GM21360 (cell line): ENCODE results near the gene RAI1.

Experiments
- ATAC-seq: cut with Tn5 transposase; IDR thresholded peaks from one replicate; pipeline ENCODE4 v1.9.1; 2021; ENCODE audit warnings: mild to moderate bottlenecking, moderate library complexity; ENCODE audit not compliant: unreplicated experiment

The RAI1 gene

GRCh38 chr17:17824783-17825614, 143.7 kb downstream of the RAI1 start:
- ATAC-seq = no peak

DNA sequence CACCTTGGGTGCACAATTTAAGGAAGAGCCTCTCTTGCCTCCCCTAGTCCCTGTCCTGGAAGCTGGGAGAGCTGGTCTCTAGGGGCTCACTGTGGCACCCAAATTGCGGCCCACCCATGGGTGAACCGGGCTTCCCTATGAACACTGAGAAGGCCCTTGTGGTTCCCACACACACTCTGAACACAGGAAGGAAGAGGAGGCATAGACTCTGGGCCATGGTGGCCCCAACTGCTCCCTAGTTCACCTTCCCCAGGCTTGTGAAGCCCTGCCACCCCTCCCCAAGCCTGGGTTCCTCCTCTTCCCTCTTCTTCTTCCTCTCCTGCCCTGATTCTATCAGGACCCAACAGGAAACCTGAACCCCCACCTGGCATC, 145.1 kb downstream of the RAI1 start:
- ATAC-seq = no peak

GRCh38 chr17:17826942-17827785, 145.9 kb downstream of the RAI1 start:
- ATAC-seq = no peak

GRCh38 chr17:17827826-17828621, 146.8 kb downstream of the RAI1 start:
- ATAC-seq = no peak

DNA sequence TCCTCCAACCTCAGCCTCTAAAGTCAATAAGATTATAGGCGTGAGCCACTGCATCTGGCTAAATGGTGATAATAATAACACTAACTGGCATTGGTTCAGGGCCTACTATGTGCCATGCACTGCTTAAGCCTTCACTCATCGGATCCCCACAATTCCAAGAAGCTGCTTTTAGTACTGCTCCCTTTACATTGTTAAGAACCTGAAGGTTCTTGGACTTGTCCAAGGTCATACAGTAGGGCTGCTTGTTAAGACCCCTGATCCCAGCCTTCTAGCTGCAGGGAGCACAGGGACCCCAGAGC, 149.0 kb downstream of the RAI1 start:
- no peak for ATAC-seq

DNA sequence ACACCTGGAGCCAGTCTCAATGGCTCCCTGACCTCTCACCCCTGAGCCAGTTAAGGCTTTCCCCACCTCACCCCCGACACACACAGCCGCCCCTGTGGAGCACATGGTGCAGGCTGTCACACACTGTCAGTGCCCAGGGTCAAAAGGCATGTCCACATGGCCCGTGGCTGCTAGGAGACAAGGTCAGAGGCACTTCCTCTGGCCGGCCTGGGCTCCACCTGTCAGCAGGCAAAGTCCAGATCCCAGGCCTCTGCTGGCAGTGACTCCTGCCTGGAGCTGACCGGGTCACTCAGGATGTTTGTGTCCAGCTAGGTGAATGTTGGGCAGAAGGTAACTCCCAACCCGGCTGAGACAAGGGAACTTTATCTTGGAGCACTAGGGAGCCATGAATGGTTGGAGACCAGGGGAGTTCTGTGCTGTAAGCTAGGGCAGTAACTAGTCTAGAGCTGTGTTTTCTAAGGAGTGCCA, 149.5 kb downstream of the RAI1 start:
- ATAC-seq = no peak

DNA sequence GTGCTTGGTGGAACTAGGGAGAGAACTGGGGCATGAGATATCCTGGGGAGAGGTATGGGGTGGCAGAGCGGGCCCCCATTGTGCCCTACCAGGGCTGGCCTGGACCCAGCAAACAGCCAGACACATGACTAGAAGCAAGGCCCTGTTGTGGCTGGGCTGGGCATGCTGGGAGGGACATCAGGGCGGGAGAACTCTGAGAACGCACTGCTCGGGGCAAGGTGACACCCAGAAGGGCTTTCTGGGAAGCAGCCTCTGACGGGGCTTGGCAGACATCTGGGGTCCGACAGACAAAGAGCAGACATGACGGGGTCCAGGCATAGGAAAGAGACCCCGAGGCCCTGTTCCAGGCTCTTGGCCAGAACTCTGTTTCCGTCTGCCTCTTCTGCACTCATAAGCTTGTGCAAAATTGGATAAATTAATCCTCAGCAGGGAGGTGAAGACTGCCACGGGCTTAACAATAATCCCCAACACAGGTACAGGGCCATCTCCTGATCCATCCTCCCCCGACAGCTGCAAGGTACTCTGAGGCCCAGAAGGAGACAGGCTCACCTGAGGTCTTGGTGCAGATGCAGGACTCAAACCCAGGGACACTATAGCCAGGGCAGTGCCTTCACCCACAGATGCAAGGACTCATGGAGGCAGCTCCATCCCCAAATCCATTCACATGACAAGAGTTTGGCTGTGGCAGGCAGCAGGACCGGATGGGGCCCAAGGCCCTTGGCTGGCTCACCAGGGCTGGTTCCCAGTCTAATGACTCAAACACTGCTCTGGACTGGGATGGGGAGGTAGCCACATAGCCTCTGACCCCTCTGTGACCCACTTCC, 150.2 kb downstream of the RAI1 start:
- ATAC-seq = no peak

DNA sequence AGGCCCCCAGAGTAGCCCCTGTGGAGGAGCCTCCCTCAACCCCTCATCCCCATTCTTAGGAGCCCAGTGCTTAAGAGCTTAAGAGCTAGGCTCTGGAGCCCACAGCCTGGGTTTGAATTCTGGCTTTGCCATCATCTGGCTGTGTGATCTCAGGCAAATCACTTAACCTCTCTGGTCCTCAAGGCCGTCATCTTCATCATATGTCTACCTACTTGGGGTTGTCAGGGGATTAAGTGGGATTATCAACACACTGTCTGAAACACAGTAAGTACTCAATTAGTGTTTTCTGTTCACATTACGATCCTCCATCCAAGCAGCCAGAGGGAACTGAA, 150.7 kb downstream of the RAI1 start:
- no peak for ATAC-seq

DNA sequence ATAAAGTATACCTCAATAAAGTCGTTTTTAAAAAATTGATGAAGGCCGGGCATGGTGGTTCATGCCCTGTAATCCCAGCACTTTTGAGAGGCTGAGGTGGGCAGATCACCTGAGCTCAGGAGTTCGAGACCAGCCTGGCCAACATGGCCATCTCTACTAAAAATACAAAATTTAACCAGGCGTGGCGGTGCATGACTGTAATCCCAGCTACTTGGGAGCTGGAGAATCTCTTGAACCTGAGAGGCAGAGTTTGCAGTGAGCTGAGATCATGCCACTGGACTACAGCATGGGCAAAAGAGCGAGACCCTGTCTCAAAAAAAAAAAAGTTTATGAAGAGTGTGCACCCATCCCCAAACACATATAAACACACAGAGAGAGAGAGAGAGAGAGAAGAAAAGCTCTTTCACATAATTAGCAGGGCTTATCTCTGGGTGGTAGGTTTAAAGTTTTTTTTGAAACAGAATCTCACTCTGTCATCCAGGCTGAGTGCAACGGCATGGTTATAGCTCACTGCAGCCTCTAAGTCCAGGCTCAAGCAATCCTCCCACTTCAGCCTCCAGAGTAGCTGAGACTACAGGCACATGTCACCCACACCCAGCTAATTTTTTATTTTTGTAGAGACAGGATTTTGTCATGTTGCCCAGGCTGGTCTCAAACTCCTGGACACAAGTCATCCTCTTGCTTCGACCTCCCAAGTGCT, 152.6 kb downstream of the RAI1 start:
- no peak for ATAC-seq

DNA sequence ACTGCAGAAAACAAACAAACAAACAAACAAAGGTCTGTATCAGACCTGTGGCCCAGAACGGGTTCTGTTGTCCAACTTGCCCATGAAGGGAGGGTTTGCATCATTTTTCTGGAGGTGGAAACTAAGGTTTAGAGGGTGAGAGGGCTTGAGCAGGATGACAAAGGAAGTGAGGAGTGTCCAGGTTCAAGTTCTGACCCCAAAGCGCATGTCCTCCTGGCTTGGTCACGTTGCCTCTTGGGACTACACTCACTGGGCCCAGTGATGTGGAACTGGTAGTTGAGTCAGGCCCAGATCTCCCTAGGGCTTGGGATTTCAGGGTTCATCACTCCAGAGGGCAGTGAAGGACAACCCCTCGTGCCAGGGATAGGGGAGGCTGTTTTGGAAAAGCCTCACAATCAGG, 153.7 kb downstream of the RAI1 start:
- ATAC-seq = no peak

DNA sequence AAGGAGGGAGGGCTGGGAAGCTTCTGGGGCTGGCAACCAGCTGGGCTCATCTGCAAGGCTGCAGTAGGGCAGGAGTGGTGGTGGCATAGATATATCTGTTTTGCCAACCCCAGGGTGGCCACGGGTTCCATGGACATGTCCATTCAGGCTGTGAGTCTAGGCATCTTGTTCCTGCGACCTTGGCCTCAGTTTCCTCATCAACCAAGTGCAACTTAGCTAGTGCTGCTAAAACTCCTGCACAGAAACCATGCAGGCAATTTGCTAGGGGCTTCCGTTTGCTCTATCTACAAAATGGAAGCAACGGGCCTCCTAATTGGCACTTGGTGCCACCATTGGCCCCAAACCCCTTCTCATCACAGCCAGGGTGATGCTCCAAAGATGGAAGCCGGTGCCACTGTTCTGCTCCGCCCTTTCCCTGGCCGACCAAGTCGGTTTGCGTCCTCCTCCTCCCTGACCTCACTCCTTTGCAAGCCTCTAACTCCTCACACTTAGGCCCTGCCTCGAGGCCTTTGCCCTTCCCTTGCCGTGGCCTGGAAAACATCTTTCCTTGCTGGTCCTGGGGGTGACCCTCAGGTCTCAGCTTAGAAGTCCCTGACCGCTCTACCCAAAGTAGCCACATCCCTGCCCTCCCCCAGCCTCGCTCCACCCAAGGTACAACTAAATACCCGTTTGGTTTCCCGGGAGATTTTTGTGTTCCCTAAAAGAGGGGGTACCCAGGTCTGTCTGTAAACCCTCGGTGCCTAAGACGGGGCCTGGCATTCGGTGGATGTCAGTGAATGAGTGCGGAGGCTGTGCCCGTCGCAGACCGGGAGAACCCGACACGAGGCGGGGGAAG, 154.4 kb downstream of the RAI1 start:
- no peak for ATAC-seq

GRCh38 chr17:17836250-17836817, 155.1 kb downstream of the RAI1 start:
- ATAC-seq = peak; percentile 42

DNA sequence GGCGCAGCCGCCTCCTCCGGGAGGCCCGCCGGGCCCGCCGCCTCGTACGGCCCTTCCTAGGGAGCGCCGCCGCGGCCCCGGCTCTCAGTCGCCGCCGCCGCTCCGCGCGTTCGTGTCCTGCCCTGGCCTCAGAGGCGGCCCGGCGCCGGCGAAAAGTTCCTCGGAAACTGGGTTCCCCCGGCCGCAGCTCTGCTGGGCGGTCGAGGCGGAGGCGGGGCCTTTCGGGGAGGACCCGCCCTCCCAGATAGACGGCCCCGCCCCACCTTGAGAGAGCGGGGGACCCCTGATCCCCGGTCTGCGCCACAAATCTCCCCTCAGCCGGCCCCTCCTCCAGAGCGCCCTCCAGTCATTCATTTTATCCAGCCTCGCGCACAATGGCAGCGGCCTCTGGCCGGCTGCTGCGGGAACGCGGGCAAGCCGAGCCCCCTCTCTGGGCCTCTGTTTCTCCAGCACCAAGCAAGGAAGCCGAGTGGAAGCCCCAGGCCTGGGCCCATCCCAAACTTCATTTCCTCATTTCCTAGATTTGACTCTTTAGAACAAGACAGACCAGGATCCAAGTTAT, 155.6 kb downstream of the RAI1 start, which contains the start of gene SREBF1:
Gene SREBF1 (minus strand): TSS at position 169 of the 562 bp plus-strand sequence. CDS start 169 bp downstream, outside the sequence.
- ATAC-seq = peak; percentile 23

DNA sequence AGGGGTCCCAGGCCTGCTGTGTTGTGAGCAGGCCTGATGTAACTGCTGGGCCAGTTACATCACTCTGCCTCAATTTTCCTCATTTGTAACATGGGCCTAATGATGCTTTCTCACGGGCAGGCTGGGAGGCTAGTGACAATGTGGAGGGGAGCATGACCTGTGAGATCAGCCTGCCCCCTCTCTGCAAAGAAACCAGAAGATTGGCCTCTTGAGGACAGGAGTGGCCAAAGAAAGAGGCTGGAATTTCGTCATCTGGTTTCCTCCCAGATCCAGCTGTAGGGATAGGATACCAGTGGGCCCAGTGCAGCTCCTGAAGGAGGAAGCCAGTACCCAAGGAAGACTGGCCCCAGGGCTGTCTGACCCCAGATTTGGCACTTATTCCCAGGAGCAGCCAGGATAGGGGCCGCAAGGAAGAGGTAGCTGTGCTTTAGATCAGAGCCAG, 156.1 kb downstream of the RAI1 start:
- no peak for ATAC-seq

DNA sequence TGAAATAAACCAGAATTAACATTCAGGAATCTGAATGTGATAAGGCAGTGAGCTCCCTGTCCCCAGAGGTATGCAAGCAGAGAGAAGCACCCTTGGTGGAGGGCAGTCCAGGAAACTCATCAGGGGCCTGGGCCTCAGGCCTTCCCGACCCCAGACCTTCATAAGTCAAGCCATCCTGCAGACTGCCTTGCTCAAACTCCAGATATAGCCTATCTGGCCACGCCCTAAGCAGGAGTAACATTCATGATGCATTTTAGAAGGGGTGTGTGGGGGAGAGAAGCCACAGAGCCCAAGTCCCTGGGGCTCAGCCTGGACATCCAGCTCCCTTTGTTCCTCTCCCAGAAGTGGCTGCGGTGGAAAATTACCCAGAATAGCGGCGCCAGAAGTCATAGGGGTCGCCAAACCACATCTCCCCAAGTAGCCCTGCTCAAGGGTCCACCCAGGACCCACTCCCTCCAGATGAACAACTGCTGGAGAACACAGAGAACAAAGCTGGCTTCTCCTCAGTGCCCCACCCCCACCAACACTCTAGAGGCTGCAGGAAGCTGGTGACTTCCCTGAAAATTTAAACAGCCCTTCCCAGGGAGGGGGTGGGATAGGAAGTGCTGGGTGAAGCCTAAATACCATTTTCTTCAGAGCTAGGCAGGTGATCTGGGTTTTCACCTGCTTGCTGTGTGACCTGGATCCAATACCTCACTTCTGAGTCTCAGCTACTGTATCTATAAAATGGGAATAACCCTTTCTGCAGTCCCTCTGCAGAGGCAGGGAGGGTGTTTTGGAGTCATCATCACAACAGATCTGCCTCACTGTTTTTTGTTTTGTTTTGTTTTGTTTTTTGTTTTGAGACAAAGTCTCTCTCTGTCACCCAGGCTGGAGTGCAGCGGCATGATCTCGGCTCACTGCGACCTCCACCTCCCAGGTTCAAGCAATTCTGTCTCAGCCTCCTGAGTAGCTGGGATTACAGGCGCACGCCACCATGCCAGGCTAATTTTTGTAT, 157.0 kb downstream of the RAI1 start:
- no peak for ATAC-seq

GRCh38 chr17:17839791-17840707, 158.8 kb downstream of the RAI1 start:
- peak; percentile 52 for ATAC-seq
